ENCODE results near the gene UNK.

GRCh38 chr17:75819116-75819515 is 34.5 kb downstream of the UNK start:
- TF ChIP-seq CTCF (IDR thresholded peaks at IDR 0.05) (no peak), EP300 (IDR thresholded peaks at IDR 0.05) (no peak), POLR2A (IDR thresholded peaks at IDR 0.05) (no peak), POLR2AphosphoS5 (IDR thresholded peaks at IDR 0.05) (no peak)

All from sigmoid colon (tissue), 4 donors.